Ishikawa (cell line): ENCODE data around the gene GPER1.

ENCODE experiments used
- CEBPB ChIP-seq: IDR thresholded peaks from 2 replicates; pipeline ENCODE4 v1.6.1; 2012
- CREB1 ChIP-seq: IDR thresholded peaks from 2 replicates; pipeline ENCODE4 v1.6.1; 2012; ENCODE audit warnings: low read depth
- EGR1 ChIP-seq: IDR thresholded peaks from 2 replicates; pipeline ENCODE4 v1.6.1; 2012
- EP300 ChIP-seq: IDR thresholded peaks from 2 replicates; pipeline ENCODE4 v1.6.1; 2012; ENCODE audit warnings: borderline replicate concordance
- FOXM1 ChIP-seq: IDR thresholded peaks from 2 replicates; pipeline ENCODE4 v1.6.1; 2012; ENCODE audit warnings: low read depth, borderline replicate concordance
- MAX ChIP-seq: IDR thresholded peaks from 2 replicates; pipeline ENCODE4 v1.6.1; 2012
- NFIC ChIP-seq: IDR thresholded peaks from 2 replicates; pipeline ENCODE4 v1.6.1; 2012
- RAD21 ChIP-seq: IDR thresholded peaks from 2 replicates; pipeline ENCODE4 v1.6.1; 2012; ENCODE audit warnings: low read depth
- REST ChIP-seq: IDR thresholded peaks from 2 replicates; pipeline ENCODE4 v1.6.1; 2012; ENCODE audit warnings: low read depth, mild to moderate bottlenecking
- TAF1 ChIP-seq: IDR thresholded peaks from 2 replicates; pipeline ENCODE4 v1.6.1; 2012; ENCODE audit warnings: low read depth, mild to moderate bottlenecking
- TCF12 ChIP-seq: IDR thresholded peaks from 2 replicates; pipeline ENCODE4 v1.6.1; 2012; ENCODE audit warnings: low read depth
- ZBTB7A ChIP-seq: IDR thresholded peaks from 2 replicates; pipeline ENCODE4 v1.6.1; 2012; ENCODE audit warnings: low read depth

GRCh38 chr7:1066242-1066588 is 21.7 kb upstream of the GPER1 start:
- no peak for TF ChIP-seq NFIC
- TF ChIP-seq EGR1: no peak
- TF ChIP-seq REST: no peak
- TF ChIP-seq TCF12: no peak
- no peak for TF ChIP-seq TAF1
- TF ChIP-seq MAX: no peak
- TF ChIP-seq RAD21: no peak
- TF ChIP-seq ZBTB7A: no peak
- TF ChIP-seq FOXM1: no peak
- TF ChIP-seq CEBPB: no peak
- TF ChIP-seq EP300: no peak
- no peak for TF ChIP-seq CREB1
